Activated CD4-positive, alpha-beta T cell treated with anti-CD3 and anti-CD28 coated beads for 24 hours (primary cell): ENCODE data around the gene PLPPR5.
"Not testable (repeated sequence)": the region's sequence is repeated elsewhere in the genome, so short reads cannot be mapped to it uniquely, and the experiment has no call there.

ENCODE experiments used
- DNase-seq, 2 donors: peaks; one replicate each; pipeline ENCODE4 v3.0.0-alpha.2; 2020; ENCODE audit warnings: low read depth in 2 of 2

PLPPR5 gene

DNA sequence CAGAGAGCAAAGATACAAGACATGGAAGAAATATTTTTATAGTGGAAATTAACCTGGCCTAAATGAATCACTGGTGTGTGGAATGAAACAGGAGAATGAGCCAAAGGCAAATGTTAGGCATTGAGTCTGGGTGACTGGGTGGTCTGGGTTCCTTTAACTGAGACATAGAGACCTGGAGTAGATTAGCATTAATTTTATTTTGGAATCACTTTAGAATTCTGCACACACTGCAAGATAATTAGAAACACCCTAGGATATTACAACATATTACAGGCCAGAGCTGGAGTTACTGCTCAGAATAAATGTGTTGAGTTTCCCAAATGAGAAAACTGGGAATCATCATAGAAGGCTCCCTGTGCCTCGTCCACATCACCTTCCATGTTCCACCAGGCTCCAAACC lies 85.5 kb downstream of the PLPPR5 start:
- DNase-seq: no peak

DNA sequence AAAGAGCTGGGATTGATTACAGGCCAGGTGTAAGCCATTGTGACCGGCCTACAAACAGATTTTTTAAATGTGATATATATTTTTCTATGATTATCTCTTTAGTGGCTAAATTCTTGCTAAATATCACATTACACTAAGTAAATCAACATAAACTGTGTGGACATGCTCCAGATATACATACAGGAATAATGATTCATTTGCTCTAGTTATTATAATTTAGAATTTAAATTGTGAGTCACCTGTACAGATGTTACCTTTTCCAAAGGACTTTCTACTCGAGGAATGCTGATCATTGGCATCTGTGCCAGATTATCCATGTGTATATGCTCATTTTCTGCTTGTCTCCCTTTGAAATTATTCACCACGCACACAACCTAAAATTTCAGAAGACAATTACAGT lies 90.1 kb downstream of the PLPPR5 start:
- no peak for DNase-seq

- DNase-seq: no peak
These were observed 93.8 kb downstream of the PLPPR5 start for GRCh38 chr1:98910827-98911226.

GRCh38 chr1:98908980-98909379 lies 95.7 kb downstream of the PLPPR5 start:
- no peak for DNase-seq

DNA sequence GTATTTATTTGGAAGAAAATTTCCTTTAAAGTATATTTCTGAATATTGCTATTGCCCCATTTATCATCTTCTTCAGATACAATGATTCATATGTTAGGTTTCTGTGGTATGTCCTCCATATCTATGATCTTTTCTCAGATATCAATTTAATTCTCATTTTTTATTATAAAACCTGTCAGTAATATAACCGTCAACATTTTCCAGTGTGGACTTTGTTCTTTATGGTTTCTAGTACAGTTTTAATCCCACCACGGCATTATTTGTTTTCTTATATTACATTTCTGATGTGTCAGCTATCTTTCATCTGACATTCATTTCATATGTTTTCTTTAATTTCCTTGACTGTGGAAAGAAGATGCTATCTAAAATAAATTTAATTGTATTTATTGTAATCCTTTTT lies 97.9 kb downstream of the PLPPR5 start:
- no peak for DNase-seq

DNA sequence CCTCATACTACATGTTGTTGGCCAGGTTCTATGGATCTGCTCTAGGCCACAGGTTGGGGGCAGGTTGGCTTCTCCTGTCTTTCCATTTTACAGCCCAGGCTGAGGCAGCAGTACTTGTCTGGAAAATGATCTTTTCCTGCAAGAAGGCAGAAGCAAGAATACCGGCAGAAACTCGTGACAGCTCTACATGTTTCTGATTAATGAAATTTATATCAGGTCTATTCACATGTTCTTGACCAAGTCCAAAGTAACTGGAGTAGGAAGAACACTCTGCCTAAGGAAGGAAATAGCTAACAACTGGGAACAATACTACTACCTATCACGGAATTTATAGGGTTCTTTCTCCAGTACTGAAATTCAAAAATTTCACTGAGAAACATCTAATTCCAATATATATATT lies 98.3 kb downstream of the PLPPR5 start:
- no peak for DNase-seq

- no peak for DNase-seq
These were observed 100.0 kb downstream of the PLPPR5 start for GRCh38 chr1:98904684-98905083.

GRCh38 chr1:98903726-98904125 lies 100.9 kb downstream of the PLPPR5 start:
- DNase-seq: no peak

GRCh38 chr1:98903261-98903660 lies 101.4 kb downstream of the PLPPR5 start:
- DNase-seq: no peak

- DNase-seq: no peak
These were observed 105.7 kb downstream of the PLPPR5 start for GRCh38 chr1:98898940-98899339.

DNA sequence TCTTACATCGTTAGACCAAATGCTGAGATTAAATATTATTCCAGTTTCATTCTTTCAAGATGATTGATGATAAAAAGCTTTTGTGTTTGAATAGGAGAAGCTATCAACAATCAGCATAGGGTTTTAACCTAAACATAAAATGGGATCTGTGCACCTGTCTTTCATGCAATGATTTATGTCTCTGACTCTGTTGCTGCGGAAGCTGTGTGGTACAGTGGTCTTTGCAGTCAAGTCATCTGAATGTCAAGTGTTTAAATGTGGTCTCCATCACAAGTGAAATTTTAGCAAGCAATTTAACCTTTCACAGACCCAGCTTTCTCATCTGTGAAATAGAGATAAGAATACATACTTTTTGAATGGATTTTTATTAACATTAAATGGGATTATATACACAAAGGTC lies 107.2 kb downstream of the PLPPR5 start:
- no peak for DNase-seq

DNA sequence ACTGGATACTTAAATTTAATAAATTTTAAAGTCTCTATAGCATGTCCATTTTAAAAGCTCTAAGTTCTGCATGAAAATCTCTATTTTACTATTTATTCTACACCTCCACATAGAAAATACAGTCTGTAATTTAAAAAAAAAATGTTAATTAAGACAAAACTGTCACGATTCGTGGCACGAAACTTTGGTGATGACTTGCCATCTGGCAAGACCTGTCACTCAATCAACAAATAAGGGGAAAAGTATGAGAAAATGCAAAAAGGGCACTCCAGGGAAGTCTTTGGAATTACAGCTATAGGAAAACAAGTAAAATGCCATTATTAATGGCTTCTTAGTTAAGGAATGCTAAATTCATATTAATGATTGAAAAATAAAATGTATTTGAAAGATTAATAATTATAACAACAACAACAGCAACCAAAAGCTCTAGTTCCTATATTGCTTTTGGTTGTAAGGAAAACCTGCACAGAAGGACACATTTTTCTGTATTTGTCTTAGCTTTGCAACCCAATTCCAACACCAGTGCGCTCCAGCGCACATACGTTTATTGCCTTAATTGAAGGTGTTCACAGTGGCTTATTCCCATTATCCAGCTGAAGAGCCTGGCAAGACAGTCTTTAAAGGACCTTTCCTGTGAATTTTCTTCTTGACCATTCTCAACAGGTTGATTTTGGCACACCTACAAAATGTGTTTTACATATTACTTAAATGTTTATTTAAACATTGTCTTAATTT lies 107.8 kb downstream of the PLPPR5 start:
- DNase-seq: no peak

GRCh38 chr1:98893371-98893770 lies 111.3 kb downstream of the PLPPR5 start:
- DNase-seq: no peak

DNA sequence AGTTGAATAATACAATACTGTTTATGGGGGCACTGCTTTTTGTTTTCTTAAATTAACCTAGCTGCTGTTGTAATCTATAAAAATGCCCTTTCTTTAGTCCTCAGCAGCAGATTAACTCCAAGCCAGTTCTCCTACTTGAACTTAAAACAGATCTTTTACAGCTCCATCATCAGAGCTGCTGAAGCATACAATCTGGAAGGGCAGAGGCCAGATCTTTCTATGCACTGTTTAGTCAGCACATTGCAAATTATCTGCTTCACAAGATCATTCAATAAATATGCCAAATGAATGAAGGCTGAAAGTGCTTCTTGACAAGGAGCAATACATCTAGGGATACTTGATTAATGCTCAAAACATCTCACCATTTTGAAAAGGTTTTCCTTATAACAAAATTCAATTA lies 115.8 kb downstream of the PLPPR5 start:
- no peak for DNase-seq

DNA sequence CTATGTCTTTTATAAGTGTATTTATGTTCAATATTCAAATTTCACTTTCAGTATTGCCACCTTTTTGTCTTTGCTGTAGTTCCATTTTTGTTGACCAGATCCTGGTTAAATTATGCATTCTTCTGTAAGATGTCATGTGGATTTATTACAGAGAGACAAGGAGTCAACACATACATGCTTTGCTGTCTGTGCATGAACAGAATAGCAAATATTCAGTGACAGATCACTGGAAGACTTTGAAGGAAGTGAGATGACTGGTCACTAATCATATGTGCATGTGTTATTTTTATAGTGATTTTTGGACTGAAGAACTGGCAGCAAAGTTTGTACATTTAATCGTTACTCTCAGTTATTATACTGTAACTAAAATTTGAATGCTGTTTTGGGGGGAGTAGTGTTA lies 117.2 kb downstream of the PLPPR5 start:
- DNase-seq: no peak

GRCh38 chr1:98884864-98885263 lies 119.8 kb downstream of the PLPPR5 start:
- no peak for DNase-seq

DNA sequence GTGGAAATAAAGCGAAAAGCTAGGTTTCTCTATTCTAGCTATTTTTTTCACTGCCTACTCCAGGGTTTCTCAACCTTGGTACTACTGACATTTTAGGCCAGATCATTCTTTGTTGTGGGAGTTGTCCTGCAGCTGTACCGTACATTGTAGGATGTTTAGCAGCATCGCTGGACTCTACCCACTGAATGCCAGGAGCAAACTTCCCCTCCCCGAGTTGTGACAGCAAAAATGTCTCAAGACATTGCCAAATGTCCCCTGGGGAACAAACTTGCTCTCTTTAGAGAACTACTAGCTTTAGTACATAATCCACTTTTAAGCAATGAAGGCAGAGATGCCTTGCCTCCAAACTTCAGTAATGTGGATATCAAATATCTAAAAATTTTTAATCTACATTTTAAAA lies 122.8 kb downstream of the PLPPR5 start:
- DNase-seq: no peak

- DNase-seq: not testable (repeated sequence)
These were observed 123.4 kb downstream of the PLPPR5 start for GRCh38 chr1:98881234-98881633.

GRCh38 chr1:98874828-98875227 lies 129.8 kb downstream of the PLPPR5 start:
- DNase-seq: no peak

GRCh38 chr1:98870959-98871903 lies 133.4 kb downstream of the PLPPR5 start:
- no peak for DNase-seq

DNA sequence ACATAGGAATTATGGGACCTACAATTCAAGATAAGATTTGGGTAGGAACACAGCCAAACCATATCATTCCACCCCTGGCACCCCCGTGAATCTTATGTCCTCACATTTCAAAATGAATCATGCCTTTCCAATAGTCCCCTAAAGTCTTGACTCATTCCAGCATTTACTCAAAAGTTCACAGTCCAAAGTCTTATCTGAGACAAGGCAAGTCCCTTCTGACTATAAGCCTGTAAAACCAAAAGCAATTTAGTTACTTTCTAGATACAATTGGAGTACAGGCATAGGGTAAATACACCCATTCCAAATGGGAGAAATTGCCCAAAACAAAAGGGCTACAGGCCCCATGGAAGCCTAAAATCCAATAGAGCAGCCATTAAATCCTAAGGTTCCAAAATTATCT lies 138.9 kb downstream of the PLPPR5 start:
- no peak for DNase-seq

GRCh38 chr1:98860329-98860728 lies 144.3 kb downstream of the PLPPR5 start:
- no peak for DNase-seq

DNA sequence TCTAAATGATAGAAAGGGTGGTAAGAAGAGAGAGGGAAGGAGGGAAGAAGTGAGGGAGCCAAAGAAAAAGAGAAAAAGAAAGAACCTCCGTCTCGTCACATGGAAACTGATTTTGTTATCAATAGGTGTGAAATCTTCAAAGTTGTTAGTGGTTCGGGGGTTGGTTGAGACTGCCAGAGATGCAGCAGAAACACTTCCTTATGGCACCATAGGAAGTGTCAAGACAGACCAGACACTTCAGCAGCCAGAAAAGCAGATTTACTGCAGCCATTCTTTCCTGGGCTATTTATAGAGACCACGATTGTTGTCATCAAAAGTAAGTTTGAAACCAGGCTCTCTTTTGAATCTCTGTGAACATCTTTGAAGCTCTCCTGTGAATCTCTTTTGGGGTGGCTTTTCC lies 150.5 kb downstream of the PLPPR5 start:
- no peak for DNase-seq
